LNCAP (cell line): Measurements from ENCODE around the gene KRT6B.

Source experiments
- TF ChIP-seq, protein P1 (sequence below): fragments of 450-650 bp; IDR thresholded peaks from 2 replicates; pipeline ENCODE4 v1.5.1; 2017; ENCODE audit warnings: mild to moderate bottlenecking

KRT6B gene

DNA sequence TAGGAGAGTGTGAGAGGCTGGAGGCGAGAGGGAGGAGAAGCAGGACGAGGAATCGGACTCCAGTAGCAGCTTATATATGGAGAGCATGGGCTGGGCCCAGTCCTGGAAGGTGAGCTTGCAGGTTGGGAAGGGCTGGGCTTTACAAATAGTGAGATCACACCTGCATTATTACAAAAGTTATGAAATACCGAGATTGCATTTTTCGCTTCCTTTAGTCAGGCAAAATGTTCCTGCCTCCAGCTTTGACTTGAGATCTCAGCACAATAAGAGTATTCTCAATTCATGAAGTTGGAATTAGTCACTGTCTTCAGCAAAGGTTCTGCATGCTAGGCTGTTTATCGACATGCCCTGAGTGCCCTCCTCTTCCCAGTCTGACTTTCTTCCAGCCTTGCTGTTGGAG, at the start of gene KRT6B:
TSS of gene KRT6B (minus strand) at position 46 of the 400 bp plus-strand sequence. CDS start 68 bp downstream, outside the sequence.
- TF ChIP-seq, protein P1, sequence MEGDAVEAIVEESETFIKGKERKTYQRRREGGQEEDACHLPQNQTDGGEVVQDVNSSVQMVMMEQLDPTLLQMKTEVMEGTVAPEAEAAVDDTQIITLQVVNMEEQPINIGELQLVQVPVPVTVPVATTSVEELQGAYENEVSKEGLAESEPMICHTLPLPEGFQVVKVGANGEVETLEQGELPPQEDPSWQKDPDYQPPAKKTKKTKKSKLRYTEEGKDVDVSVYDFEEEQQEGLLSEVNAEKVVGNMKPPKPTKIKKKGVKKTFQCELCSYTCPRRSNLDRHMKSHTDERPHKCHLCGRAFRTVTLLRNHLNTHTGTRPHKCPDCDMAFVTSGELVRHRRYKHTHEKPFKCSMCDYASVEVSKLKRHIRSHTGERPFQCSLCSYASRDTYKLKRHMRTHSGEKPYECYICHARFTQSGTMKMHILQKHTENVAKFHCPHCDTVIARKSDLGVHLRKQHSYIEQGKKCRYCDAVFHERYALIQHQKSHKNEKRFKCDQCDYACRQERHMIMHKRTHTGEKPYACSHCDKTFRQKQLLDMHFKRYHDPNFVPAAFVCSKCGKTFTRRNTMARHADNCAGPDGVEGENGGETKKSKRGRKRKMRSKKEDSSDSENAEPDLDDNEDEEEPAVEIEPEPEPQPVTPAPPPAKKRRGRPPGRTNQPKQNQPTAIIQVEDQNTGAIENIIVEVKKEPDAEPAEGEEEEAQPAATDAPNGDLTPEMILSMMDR: no peak

GRCh38 chr12:52501490-52501889, 49.5 kb upstream of the KRT6B start:
- TF ChIP-seq, protein P1: no peak

- TF ChIP-seq, protein P1: no peak
Measured at GRCh38 chr12:52499806-52500560, 48.0 kb upstream of the KRT6B start.

- TF ChIP-seq, protein P1: no peak
Measured at GRCh38 chr12:52498946-52499345, 47.0 kb upstream of the KRT6B start.

- TF ChIP-seq, protein P1: no peak
Measured at GRCh38 chr12:52497975-52498374, 46.0 kb upstream of the KRT6B start.

DNA sequence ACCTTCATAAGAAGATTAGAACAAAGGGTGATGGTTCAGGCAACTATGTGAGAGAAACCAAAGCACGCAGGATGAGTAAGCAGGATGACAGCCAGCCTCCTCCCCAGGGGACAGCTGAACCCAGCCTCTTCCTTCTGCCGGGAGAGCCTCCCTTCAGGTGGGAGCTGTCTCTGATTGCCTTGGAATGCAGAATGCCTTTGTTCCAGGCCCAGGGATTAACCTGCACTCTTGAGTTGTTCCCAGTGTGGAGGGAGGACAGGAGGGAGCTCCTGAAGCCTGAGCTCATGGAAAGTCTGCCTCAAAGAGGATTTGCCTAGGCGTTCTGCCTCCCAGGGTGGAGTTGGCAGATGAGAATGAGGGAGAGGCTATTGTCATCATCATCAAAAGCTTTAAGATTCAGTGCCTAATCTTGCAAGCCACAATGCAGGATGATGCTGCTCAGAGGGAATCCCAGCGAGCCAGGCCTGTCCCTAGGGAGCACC, 44.7 kb upstream of the KRT6B start:
- TF ChIP-seq, protein P1: no peak

DNA sequence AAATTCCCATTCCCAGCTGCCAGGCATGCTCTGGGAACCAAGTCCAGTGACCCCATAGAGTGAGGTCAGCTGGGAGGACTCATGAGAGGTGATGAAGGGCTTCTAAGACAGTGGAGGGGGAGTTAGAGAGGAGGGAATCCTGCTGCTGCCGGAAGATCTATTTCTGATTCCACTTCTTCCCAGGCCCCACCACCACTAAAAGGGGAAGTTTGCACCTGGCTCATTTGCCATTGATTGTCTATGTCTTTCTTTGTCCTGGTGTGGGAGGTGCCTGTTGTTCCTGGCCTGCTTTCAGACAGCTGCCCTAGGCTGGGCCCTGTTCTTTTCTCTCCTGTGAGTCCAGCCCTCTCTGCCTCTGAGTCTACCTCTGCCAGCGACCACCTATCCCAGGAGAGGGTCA, 44.1 kb upstream of the KRT6B start:
- TF ChIP-seq, protein P1: no peak
